IMR-90 (cell line): ENCODE measurements around the gene CASQ1. TPM values are rescaled to one million over a fixed set of nuclear protein-coding genes. Genes with fewer than 3 reads are reported as not detected.

ENCODE experiments used
- ATAC-seq: fragments of 200-7000 bp; cut with Tn5 transposase; 2 replicates; pipeline ENCODE4 v1.9.1; 2020; ENCODE audit warnings: low read depth, mild to moderate bottlenecking, moderate library complexity
- BruUV-seq: library from RNA; stranded (reverse); fragments of 400-500 nt; replicated peaks from 2 replicates; lab custom pipeline; 2021; lab: Mats Ljungman, UMichigan
- CTCF ChIA-PET: fragments of 300-600 bp; formaldehyde crosslinking; extraction: SDS; loops from one replicate; lab custom pipeline; 2021; ENCODE audit warnings: antibody characterized with exemption; lab: Yijun Ruan, JAX
- POLR2A ChIA-PET: fragments of 300-600 bp; sonication (Branson Sonifier 250); formaldehyde crosslinking; loops from one replicate; lab custom pipeline; 2022; ENCODE audit warnings: antibody characterized with exemption; ENCODE audit not compliant: unreplicated experiment; lab: Charles Lee
- DNase-seq: peaks from one replicate; pipeline ENCODE4 v3.0.0; 2013
- H2AFZ ChIP-seq: replicated peaks from 2 replicates; pipeline ENCODE3; 2013; ENCODE audit warnings: low read length, mild to moderate bottlenecking; ENCODE audit not compliant: poor library complexity
- H2AK5ac ChIP-seq: 2 replicates; pipeline ENCODE4 v1.6.1; 2013; ENCODE audit warnings: low read depth, low read length, inconsistent platforms
- H2AK9ac ChIP-seq: replicated peaks from 2 replicates; pipeline ENCODE3; 2013; ENCODE audit warnings: mild to moderate bottlenecking, low read depth, low read length, moderate library complexity; ENCODE audit not compliant: poor library complexity
- H2BK120ac ChIP-seq: 2 replicates; pipeline ENCODE4 v1.6.1; 2013; ENCODE audit warnings: low read depth, low read length, inconsistent platforms
- H2BK15ac ChIP-seq: 3 replicates; pipeline ENCODE4 v1.6.1; 2013; ENCODE audit warnings: low read depth, low read length, inconsistent platforms
- H2BK20ac ChIP-seq: 2 replicates; pipeline ENCODE4 v1.6.1; 2013; ENCODE audit warnings: low read depth, mild to moderate bottlenecking, inconsistent platforms, low read length, moderate library complexity
- H2BK5ac ChIP-seq: 2 replicates; pipeline ENCODE4 v1.6.1; 2013; ENCODE audit warnings: mild to moderate bottlenecking, low read depth, low read length, inconsistent platforms; ENCODE audit not compliant: poor library complexity, severe bottlenecking
- H3K14ac ChIP-seq: replicated peaks from 2 replicates; pipeline ENCODE4 v1.6.1; 2013; ENCODE audit warnings: low read depth, low read length, inconsistent platforms
- H3K18ac ChIP-seq: 2 replicates; pipeline ENCODE4 v1.6.1; 2013; ENCODE audit warnings: low read depth, low read length, control low read depth
- H3K23ac ChIP-seq: 2 replicates; pipeline ENCODE4 v1.6.1; 2013; ENCODE audit warnings: low read depth, low read length, inconsistent platforms
- H3K27ac ChIP-seq: 2 replicates; pipeline ENCODE4 v1.5.1; 2013; ENCODE audit warnings: mild to moderate bottlenecking, control low read depth, low read length; ENCODE audit not compliant: insufficient read depth
- H3K27me3 ChIP-seq: 2 replicates; pipeline ENCODE4 v1.6.1; 2013; ENCODE audit warnings: low read length; ENCODE audit not compliant: control insufficient read depth, insufficient read depth
- H3K36me3 ChIP-seq: 2 replicates; pipeline ENCODE4 v1.6.1; 2013; ENCODE audit warnings: low read length, mixed read lengths; ENCODE audit not compliant: control insufficient read depth, insufficient read depth
- H3K4ac ChIP-seq: 2 replicates; pipeline ENCODE4 v1.6.1; 2013; ENCODE audit warnings: low read depth, low read length, inconsistent platforms
- H3K4me1 ChIP-seq: 2 replicates; pipeline ENCODE4 v1.6.1; 2013; ENCODE audit warnings: low read length, mixed read lengths; ENCODE audit not compliant: control insufficient read depth, insufficient read depth
- H3K4me2 ChIP-seq: 2 replicates; pipeline ENCODE4 v1.6.1; 2013; ENCODE audit warnings: low read depth, mild to moderate bottlenecking, control low read depth, low read length, moderate library complexity
- H3K4me3 ChIP-seq: 2 replicates; pipeline ENCODE4 v1.5.1; 2013; ENCODE audit warnings: low read depth, mild to moderate bottlenecking, control low read depth, low read length, moderate library complexity; ENCODE audit not compliant: insufficient read depth
- H3K56ac ChIP-seq: 2 replicates; pipeline ENCODE4 v1.6.1; 2013; ENCODE audit warnings: low read length, inconsistent platforms; ENCODE audit not compliant: insufficient read depth; ENCODE audit errors: extremely low read depth
- H3K79me1 ChIP-seq, 2 experiments: 2 replicates each; pipeline ENCODE4 v1.6.1; 2013; ENCODE audit warnings: low read length in 2 of 2, inconsistent platforms in 1 of 2, low read depth in 1 of 2
- H3K9ac ChIP-seq: 2 replicates; pipeline ENCODE4 v1.6.1; 2013; ENCODE audit warnings: low read depth, low read length, control low read depth
- H3K9me1 ChIP-seq: 2 replicates; pipeline ENCODE4 v1.6.1; 2013; ENCODE audit warnings: low read length, inconsistent platforms; ENCODE audit not compliant: insufficient read depth
- H3K9me3 ChIP-seq: 2 replicates; pipeline ENCODE4 v1.6.1; 2013; ENCODE audit warnings: low read length; ENCODE audit not compliant: control insufficient read depth, insufficient read depth
- H4K20me1 ChIP-seq: 2 replicates; pipeline ENCODE4 v1.6.1; 2013; ENCODE audit warnings: low read length, inconsistent platforms; ENCODE audit not compliant: insufficient read depth
- H4K5ac ChIP-seq: 2 replicates; pipeline ENCODE4 v1.6.1; 2013; ENCODE audit warnings: mild to moderate bottlenecking, low read depth, low read length, control low read depth
- H4K8ac ChIP-seq, 2 experiments: 2 replicates each; pipeline ENCODE4 v1.6.1; 2013; ENCODE audit warnings: low read depth in 2 of 2, low read length in 2 of 2, control low read depth in 1 of 2, inconsistent platforms in 1 of 2
- H4K91ac ChIP-seq: 2 replicates; pipeline ENCODE4 v1.6.1; 2013; ENCODE audit warnings: low read depth, low read length, inconsistent platforms; ENCODE audit not compliant: insufficient read depth
- BHLHE40 ChIP-seq: fragments of 150-350 bp; IDR thresholded peaks from 2 replicates; pipeline ENCODE4 v1.6.1; 2016; ENCODE audit warnings: mild to moderate bottlenecking, low read depth, low read length
- CEBPB ChIP-seq: IDR thresholded peaks from 2 replicates; pipeline ENCODE4 v1.6.1; 2012; ENCODE audit warnings: low read depth, low read length, improper control_type of control experiment
- CHD1 ChIP-seq: IDR thresholded peaks from 2 replicates; pipeline ENCODE4 v1.6.1; 2012; ENCODE audit warnings: low read depth, low read length, improper control_type of control experiment
- FOS ChIP-seq: fragments of 150-350 bp; IDR thresholded peaks from 2 replicates; pipeline ENCODE4 v1.6.1; 2016; ENCODE audit warnings: low read depth, low read length
- MAFK ChIP-seq: IDR thresholded peaks from 2 replicates; pipeline ENCODE4 v1.6.1; 2012; ENCODE audit warnings: low read depth, low read length, improper control_type of control experiment
- MAZ ChIP-seq: IDR thresholded peaks from 2 replicates; pipeline ENCODE4 v1.6.1; 2012; ENCODE audit warnings: low read depth, mild to moderate bottlenecking, low read length, improper control_type of control experiment, moderate library complexity, borderline replicate concordance
- MXI1 ChIP-seq: IDR thresholded peaks from 2 replicates; pipeline ENCODE4 v1.6.1; 2012; ENCODE audit warnings: low read depth, mild to moderate bottlenecking, low read length, moderate library complexity, borderline replicate concordance
- NFE2L2 ChIP-seq: fragments of 150-350 bp; IDR thresholded peaks from 2 replicates; pipeline ENCODE4 v1.6.1; 2016; ENCODE audit warnings: low read depth, mild to moderate bottlenecking, low read length
- POLR2A ChIP-seq: IDR thresholded peaks from 2 replicates; pipeline ENCODE4 v1.6.1; 2012; ENCODE audit warnings: mild to moderate bottlenecking, low read depth, low read length
- RAD21 ChIP-seq: IDR thresholded peaks from 2 replicates; pipeline ENCODE4 v1.6.1; 2012; ENCODE audit warnings: low read length, improper control_type of control experiment
- RCOR1 ChIP-seq: IDR thresholded peaks from 2 replicates; pipeline ENCODE4 v1.6.1; 2012; ENCODE audit warnings: mild to moderate bottlenecking, low read length, improper control_type of control experiment; ENCODE audit not compliant: insufficient replicate concordance
- RFX5 ChIP-seq: IDR thresholded peaks from 2 replicates; pipeline ENCODE4 v1.8.0; 2012; ENCODE audit warnings: low read depth, mild to moderate bottlenecking, low read length, moderate library complexity
- SMC3 ChIP-seq: fragments of 150-350 bp; IDR thresholded peaks from 2 replicates; pipeline ENCODE4 v1.6.1; 2016; ENCODE audit warnings: low read depth, mild to moderate bottlenecking, antibody characterized with exemption, low read length, moderate library complexity
- WGBS, 2 experiments: methylation state at CpG; one replicate each; pipeline versions ENCODE4 v1.1.5 to v1.1.7; 2013; ENCODE audit warnings: missing lambda C conversion rate in 2 of 2; ENCODE audit not compliant: insufficient read length in 1 of 2; ENCODE audit errors: extremely low coverage in 2 of 2; 5-methylcytosine and 5-hydroxymethylcytosine counted together
- dilution Hi-C: fragments of 300-500 bp; cut with HindIII; formaldehyde crosslinking; loops from one replicate; pipeline ENCODE4 v1.14.3; 2018; ENCODE audit warnings: low sequenced_read_pairs; ENCODE audit not compliant: unreplicated experiment
- in situ Hi-C: fragments of 300-500 bp; cut with MboI; formaldehyde crosslinking; loops from 3 replicates; pipeline ENCODE4 v1.14.3; 2019; ENCODE audit warnings: low sequenced_read_pairs, inconsistent platforms, mixed read lengths
- intact Hi-C: fragments of 100-400 bp; cut with micrococcal nuclease; formaldehyde crosslinking; loops from 2 replicates; pipeline ENCODE4 v1.10.0; 2022
- polyA plus RNA-seq, 3 experiments: library from polyadenylated mRNA; depleted of rRNA; stranded (reverse); fragments of >200 nt; gene quantifications; 2 replicates each; pipeline ENCODE4 v1.2.3, GENCODE V29; 2012; ENCODE audit warnings: low replicate concordance in 1 of 3
- total RNA-seq: library from RNA; depleted of rRNA; stranded (reverse); fragments of >200 nt; gene quantifications from 2 replicates; pipeline ENCODE4 v1.2.3, GENCODE V29; 2012
- TF ChIP-seq, protein P1 (sequence below): fragments of 150-350 bp; IDR thresholded peaks from 2 replicates; pipeline ENCODE4 v1.6.1; 2017; ENCODE audit warnings: mild to moderate bottlenecking, antibody characterized with exemption, low read length, low read depth
- TF ChIP-seq, protein P2 (sequence below): conservative IDR thresholded peaks from 2 replicates; pipeline ENCODE4 v1.5.1; 2012; ENCODE audit warnings: mild to moderate bottlenecking, low read depth, low read length, improper control_type of control experiment

Gene CASQ1
- total and polyA plus RNA-seq, 2 of the 4 experiments (the other 2 are of a cell fraction): 0.18 to 0.21 TPM

DNA sequence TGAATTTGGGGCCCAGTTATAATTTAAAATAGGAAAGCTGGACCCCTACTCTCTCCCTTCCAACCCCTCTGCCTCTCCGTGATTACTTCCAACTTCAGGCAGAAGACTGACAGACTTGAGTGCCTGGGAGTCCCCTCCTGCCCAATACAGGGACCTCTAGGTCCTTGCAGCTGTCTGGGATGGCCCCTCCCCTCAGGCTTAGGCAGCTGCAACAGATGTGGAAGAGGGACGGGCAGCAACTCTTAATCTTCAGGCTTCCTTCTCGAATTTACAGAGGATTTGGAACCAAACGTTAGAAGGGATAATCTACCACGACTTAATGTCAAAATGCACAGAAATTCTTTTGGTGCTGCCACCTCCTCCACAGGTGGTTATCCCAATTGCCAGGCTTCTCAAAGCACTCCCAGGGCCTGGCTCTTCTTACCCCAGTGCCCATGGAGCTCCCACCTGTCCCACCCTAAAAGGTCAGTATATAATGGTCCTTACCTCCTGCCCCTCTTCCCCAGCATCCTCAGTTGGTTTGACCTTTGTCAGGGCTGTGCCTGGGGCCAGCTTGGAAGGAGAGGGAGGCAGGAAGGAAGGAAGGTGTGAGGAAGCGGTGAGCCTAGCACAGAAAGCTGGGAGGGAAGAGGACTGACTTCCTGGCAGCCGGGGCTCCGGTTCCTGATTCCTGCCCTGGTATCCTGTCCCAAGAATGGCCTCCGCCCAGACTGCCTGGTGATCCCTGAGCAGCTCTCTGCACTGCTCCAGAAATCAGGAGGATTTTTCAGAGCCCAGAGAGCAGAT is 17.6 kb downstream of the CASQ1 start:
- peaks cover 34 to 82% of the 10 kb centered on the region in 2 experiments for H3K79me1 ChIP-seq
- H3K56ac ChIP-seq: no peak overlapping the region
- H2BK15ac ChIP-seq: no peak overlapping the region
- H3K27me3 ChIP-seq: no peaks in the 10 kb centered on the region
- no peaks in the 10 kb centered on the region for H3K9me3 ChIP-seq
- peaks cover 68% of the 10 kb centered on the region for H4K20me1 ChIP-seq
- CTCF ChIA-PET: interaction anchor here (1.0 to 3.0 kb wide), 2 partner anchors 15 kb away, joined by 5 to 10 read pairs; no protein-coding TSS in a partner anchor
- 0 out of 2 replicates have a peak overlapping the region, but pooled peaks have one; percentile 25 for H4K91ac ChIP-seq
- peak overlapping the region; percentile 54; the same call in 1 of the 2 replicates for H2AK5ac ChIP-seq
- 0 out of 2 replicates have a peak overlapping the region, but pooled peaks have one; percentile 17 for H2BK120ac ChIP-seq
- H3K9me1 ChIP-seq: peaks cover 51% of the 10 kb centered on the region
- no peak overlapping the region for H2AFZ ChIP-seq
- TF ChIP-seq CHD1 (no peak), SMC3 (no peak), RAD21 (no peak), CEBPB (no peak), RFX5 (no peak), RCOR1 (no peak), MXI1 (no peak), BHLHE40 (no peak), FOS (no peak), NFE2L2 (no peak), MAZ (no peak), MAFK (no peak), POLR2A (no peak; the same call in 1 of the 2 replicates)
- TF ChIP-seq, protein P1, sequence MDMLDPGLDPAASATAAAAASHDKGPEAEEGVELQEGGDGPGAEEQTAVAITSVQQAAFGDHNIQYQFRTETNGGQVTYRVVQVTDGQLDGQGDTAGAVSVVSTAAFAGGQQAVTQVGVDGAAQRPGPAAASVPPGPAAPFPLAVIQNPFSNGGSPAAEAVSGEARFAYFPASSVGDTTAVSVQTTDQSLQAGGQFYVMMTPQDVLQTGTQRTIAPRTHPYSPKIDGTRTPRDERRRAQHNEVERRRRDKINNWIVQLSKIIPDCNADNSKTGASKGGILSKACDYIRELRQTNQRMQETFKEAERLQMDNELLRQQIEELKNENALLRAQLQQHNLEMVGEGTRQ: no peak
- TF ChIP-seq, protein P2, sequence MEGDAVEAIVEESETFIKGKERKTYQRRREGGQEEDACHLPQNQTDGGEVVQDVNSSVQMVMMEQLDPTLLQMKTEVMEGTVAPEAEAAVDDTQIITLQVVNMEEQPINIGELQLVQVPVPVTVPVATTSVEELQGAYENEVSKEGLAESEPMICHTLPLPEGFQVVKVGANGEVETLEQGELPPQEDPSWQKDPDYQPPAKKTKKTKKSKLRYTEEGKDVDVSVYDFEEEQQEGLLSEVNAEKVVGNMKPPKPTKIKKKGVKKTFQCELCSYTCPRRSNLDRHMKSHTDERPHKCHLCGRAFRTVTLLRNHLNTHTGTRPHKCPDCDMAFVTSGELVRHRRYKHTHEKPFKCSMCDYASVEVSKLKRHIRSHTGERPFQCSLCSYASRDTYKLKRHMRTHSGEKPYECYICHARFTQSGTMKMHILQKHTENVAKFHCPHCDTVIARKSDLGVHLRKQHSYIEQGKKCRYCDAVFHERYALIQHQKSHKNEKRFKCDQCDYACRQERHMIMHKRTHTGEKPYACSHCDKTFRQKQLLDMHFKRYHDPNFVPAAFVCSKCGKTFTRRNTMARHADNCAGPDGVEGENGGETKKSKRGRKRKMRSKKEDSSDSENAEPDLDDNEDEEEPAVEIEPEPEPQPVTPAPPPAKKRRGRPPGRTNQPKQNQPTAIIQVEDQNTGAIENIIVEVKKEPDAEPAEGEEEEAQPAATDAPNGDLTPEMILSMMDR: no peak
- BruUV-seq: TSS peak; percentile 24
- DNase-seq (no peak), ATAC-seq (no peak)
- WGBS, 2 experiments: 40% methylated on average over 1 of the region's 9 CpGs; no CpG with 5 or more reads in 1 of the 2 experiments
- H4K8ac ChIP-seq: peak overlapping the region; percentile 10 to 21; a peak in 2 of 4 replicates
- H3K9ac ChIP-seq: no peak overlapping the region; the same call in 1 of the 2 replicates
- H3K4me1 ChIP-seq: peaks cover 44% of the 10 kb centered on the region
- H3K14ac ChIP-seq: peak overlapping the region; percentile 25
- in situ Hi-C loops: no loop called here
- H3K27ac ChIP-seq: peak overlapping the region; percentile 39; the same call in 1 of the 2 replicates
- H3K36me3 ChIP-seq: peaks cover 49% of the 10 kb centered on the region
- POLR2A ChIA-PET: no interaction called here
- dilution Hi-C loops: no loop called here
- H2BK20ac ChIP-seq: no peak overlapping the region
- peak overlapping the region; percentile 10; the same call in 1 of the 2 replicates for H3K4me2 ChIP-seq
- peak overlapping the region; percentile 60 for H2AK9ac ChIP-seq
- H2BK5ac ChIP-seq: peak overlapping the region; percentile 92
- intact Hi-C loops: no loop called here
- H3K4me3 ChIP-seq: no peak overlapping the region
- peak overlapping the region; percentile 82 for H3K23ac ChIP-seq
- peak overlapping the region; percentile 57 for H3K4ac ChIP-seq
- no peak overlapping the region for H3K18ac ChIP-seq
- H4K5ac ChIP-seq: no peak overlapping the region
